Measurements from ENCODE around the gene THADA. TPM values are rescaled to one million over a fixed set of nuclear protein-coding genes. Genes with fewer than 3 reads are reported as not detected.
A peak's percentile ranks its signal among the peaks of the same experiment; 100 is the strongest.

THADA gene
- total RNA-seq, 1 donor from 2014 or later, result 43.3 TPM

- no peak for DNase-seq (ENCODE audit: low read depth)
Measured at GRCh38 chr2:43441195-43441594, 154.6 kb downstream of the THADA start.

GRCh38 chr2:43438858-43439655 lies 156.8 kb downstream of the THADA start:
- no peak for DNase-seq (ENCODE audit: low read depth)

- DNase-seq (ENCODE audit: low read depth), result no peak
Measured at GRCh38 chr2:43438342-43438741, 157.5 kb downstream of the THADA start.

DNA sequence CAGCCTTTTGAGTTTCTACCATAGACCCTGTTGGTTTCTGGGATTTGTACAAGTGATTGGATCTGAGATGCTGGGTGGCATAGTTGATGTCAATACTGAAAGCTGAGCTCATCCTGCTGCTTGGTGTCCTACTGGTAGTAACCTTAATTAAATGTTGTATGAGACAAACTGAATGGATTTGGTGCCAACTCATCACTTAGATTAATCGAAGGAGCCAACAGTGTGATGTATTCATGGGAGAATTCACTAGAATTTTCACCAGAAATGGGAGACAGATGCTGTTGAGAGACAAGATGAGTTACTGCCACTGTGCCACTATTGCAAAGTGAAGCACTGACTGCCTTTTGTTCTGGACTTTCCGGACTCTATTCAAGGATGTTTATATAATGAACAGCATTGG lies 158.5 kb downstream of the THADA start:
- no peak for DNase-seq (ENCODE audit: low read depth)

GRCh38 chr2:43436431-43436830 lies 159.4 kb downstream of the THADA start:
- DNase-seq (ENCODE audit: low read depth), result no peak

DNA sequence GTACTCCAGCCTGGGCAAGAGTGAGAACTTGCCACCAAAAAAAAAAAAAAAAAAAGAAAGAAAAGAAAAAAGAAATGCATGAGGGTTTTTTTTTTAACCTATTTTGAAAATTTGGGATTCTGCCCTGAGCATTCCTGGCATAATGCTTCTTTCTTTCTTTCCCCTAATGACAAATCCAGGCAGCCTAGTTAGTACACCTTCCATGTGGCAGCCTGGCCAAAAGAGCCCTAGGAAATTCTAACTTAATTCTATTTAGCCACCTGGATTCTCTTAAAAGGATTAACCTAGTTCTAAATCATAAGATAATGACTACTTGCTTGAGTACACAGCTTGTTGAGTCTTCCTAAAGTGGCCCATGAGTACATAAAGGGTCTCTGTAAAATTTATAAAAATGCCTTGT lies 160.1 kb downstream of the THADA start:
- no peak for DNase-seq (ENCODE audit: low read depth)

DNA sequence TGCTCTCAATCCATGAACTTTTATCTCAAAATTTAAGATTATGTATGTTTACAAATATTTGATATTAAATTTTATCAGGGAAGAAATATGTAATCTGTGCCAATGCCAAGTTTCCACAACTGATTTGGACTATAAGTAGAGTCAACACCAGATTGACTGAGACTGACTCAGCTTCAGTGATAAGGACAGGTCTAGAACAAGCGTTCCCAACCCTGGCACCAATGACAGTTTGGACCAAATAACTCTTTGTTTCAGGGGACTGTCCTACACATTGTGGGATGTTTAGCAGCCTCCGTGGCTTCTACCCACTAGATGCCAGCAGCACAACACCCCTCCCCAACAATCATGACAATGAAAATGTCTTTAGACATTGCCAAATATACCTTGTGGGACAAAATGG lies 165.3 kb downstream of the THADA start:
- DNase-seq (ENCODE audit: low read depth), result no peak

DNA sequence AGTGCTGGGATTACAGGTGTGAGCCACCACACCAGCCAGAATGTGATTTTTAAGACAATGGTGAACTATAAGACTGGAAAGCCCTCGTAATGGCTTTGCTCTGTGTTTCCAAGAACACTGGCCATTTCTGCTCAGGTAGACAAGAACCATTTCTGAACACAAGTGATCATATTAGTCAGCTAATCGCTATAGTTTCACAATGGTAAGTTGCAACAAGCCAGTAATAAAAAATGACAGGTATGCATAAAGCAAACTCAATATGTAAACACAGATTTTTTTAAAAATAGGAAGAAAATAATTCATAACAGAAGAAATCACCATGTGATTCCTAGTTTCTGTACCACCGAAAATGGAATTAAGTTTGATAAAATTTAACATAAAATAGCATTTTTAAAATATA lies 166.5 kb downstream of the THADA start:
- DNase-seq (ENCODE audit: low read depth), result no peak

- no peak for DNase-seq (ENCODE audit: low read depth)
Measured at GRCh38 chr2:43427032-43427424, 168.8 kb downstream of the THADA start.

DNA sequence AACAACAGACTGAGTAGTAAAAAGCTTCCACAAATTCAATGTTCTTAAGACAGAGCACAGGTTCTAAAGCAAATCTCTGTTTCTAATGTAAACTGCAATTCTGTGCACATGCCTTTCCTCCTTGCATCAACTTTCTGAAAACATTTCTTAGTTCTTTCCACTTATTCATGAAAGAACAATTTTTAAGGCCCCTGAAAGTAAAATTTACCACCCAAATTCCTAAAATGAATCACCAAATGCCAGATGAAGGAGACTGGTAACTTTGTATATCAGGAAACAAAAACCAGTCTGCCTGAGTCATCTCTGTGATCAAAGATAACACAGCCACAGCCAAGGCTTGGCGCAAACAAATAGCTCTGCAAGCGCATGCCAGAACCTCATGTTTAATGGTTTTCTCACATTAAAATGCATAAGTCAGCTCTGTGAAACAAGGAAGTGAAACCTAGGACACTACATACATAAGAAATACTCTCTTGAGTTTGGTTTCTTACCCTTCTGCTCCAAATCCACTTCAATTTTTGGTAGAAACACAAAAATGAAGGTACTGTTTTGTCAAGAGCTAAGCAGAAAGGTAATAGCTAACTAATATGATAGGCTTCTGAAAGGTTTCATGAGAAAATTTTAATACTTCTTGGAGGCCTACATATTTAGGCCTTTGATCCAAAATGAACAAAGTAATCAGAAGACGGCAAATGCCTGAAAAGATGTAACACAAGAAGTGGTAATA lies 169.4 kb downstream of the THADA start:
- DNase-seq (ENCODE audit: low read depth), result peak; percentile 99

DNA sequence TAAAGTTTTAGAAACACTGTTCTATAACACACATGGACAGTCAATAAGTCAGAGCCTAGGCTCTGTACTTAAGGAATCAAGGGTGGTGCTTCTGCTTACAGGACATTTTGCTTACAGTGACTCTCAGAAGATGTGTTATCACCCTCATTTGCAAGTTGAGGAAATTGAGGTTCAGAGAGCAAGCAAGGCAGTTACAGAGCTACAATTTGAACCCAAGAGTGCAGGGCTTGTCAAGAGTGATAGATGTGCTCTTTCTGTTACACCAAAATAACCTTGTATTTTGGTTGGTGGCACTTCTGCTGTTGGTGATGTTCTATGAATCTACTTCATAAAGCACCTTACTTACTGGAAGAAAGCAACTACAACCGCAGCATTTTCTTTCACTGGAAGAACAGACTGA lies 170.2 kb downstream of the THADA start:
- DNase-seq (ENCODE audit: low read depth), result no peak

DNA sequence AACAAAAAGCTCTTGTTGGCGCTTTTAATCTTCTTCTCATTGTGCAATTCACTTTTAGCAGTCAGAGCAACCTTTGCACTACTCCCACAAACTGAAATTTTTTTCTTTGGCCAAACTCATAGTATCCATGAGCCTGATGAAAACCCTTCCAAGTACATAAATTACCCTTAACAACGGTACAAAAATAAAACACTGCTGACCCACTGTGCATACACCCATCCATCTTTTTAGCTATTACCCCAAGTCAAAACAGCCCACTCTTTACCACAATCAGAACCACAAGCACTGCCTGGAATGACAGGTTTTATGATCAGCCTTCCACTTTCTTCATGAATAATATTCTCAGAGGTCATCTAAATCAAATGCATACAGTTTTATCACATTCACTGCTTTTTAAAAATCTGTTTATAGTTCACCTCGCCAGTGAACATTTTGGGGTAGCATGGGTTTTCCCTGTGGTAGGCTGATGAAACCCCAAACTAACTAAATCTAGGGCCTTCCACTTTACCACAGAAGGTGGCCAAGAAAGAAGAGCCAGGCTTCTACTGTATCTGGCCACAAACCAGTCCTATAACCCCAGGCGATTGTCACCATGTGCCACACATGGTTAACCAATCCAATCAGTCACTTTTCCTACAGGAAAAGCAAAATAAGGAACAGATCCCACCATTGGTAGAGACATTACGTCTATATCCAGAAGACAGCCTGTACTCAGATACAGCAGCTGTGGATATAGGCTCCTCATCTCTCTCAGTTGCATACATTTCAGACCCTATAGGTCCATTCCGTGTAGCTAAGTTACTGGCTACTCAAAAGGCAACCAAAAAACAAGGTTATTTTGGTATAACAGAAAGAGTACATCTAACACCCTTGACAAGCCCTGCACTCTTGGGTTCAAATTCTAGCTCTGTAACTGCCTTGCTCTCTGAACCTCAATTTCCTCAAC lies 171.3 kb downstream of the THADA start:
- peak; percentile 73 for DNase-seq (ENCODE audit: low read depth)

DNA sequence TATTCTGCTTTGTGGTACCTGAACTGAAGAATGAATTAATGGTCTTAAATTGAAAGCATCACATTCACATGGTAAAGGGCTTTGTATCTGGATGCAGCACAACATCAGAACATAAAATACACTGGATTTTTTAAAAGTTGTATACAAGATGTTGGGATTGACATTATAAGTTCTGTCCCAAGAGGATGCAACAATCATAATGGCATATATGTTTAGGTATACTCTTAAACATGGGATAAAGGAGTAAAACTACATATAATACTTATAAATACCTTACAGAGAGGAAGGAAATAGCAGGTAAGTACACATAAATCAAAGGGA lies 171.9 kb downstream of the THADA start:
- DNase-seq (ENCODE audit: low read depth), result no peak

GRCh38 chr2:43421194-43421593 lies 174.6 kb downstream of the THADA start:
- no peak for DNase-seq (ENCODE audit: low read depth)

DNA sequence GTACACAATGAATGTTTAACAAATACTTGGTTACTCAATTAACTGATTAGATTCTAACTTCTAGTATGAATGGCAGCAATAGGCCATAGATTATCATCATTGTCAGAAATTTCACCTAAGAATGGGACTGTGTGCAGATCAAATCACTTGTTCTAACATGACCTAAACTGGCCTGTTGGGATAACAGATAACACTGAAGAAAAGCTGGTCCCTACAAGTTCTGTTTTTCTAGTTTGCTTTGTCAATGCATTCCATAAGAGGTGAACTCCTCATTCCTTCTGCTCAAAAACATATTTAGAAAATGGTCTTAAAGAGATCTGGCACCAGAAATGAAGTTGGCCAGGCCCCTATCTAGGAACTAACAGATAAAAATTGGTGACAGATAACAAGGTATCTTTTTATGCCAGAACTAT lies 175.4 kb downstream of the THADA start:
- no peak for DNase-seq (ENCODE audit: low read depth)

- DNase-seq (ENCODE audit: low read depth), result no peak
Measured at GRCh38 chr2:43419876-43420275, 176.0 kb downstream of the THADA start.

- no peak for DNase-seq (ENCODE audit: low read depth)
Measured at GRCh38 chr2:43419243-43419642, 176.6 kb downstream of the THADA start.

DNA sequence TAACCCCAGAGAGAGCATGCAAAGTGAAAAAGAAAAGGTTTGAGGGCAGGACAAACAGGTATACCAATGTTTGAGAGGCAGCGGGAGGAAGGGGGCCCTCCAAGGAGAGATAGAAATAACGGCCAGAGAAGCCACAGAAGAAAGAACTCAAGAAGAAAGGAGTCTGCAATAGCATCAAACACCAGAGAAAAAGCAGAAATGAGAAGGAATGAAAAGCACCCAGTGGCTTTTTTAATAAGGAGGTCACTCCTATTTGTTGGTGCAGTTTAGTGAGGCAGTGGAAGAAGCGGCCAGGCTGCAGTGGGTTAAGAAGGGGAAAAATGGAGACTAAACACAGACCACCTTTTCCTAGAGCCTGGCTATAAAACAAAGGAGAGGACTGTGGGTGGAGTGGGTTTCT lies 177.2 kb downstream of the THADA start:
- DNase-seq (ENCODE audit: low read depth), result no peak

- peak; percentile 26 for DNase-seq (ENCODE audit: low read depth)
Measured at GRCh38 chr2:43417300-43417699, 178.5 kb downstream of the THADA start.

GRCh38 chr2:43415592-43415991 lies 180.2 kb downstream of the THADA start:
- no peak for DNase-seq (ENCODE audit: low read depth)

DNA sequence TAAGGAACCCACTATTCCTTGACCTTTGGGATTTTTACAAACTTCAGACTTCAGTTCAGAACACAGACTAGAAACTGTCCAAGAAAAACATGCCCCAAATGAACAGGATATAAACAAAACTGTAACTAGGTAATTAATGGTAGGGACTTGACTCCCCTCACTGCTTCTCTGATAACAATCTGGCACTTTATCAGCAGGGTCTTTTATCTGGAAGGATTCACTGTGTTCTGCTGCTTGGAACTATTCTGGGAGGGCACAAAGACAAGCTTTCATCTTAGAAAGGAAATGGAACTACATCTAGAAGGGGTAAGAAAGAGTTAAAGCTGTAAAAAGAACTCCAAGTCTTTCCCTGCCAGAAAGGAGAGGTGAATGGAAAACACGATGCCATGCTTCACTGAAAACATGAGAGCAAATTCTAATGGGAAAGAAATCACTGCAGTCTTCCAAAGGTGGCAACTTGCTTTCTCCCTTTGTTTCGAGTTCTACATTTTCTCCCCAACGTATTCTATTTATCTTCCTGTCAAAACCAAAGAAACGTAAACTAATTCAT lies 181.2 kb downstream of the THADA start:
- DNase-seq (ENCODE audit: low read depth), result peak; percentile 61

- DNase-seq (ENCODE audit: low read depth), result no peak
Measured at GRCh38 chr2:43414033-43414432, 181.8 kb downstream of the THADA start.
